GM19372 (cell line): ENCODE data around the gene BTBD17.
"Not testable (repeated sequence)": the region's sequence is repeated elsewhere in the genome, so short reads cannot be mapped to it uniquely, and the experiment has no call there.

ENCODE experiments used
- ATAC-seq: cut with Tn5 transposase; IDR thresholded peaks from one replicate; pipeline ENCODE4 v1.9.1; 2021; ENCODE audit warnings: mild to moderate bottlenecking, low read depth, moderate library complexity; ENCODE audit not compliant: unreplicated experiment

Gene BTBD17, protein sequence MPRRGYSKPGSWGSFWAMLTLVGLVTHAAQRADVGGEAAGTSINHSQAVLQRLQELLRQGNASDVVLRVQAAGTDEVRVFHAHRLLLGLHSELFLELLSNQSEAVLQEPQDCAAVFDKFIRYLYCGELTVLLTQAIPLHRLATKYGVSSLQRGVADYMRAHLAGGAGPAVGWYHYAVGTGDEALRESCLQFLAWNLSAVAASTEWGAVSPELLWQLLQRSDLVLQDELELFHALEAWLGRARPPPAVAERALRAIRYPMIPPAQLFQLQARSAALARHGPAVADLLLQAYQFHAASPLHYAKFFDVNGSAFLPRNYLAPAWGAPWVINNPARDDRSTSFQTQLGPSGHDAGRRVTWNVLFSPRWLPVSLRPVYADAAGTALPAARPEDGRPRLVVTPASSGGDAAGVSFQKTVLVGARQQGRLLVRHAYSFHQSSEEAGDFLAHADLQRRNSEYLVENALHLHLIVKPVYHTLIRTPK

DNA sequence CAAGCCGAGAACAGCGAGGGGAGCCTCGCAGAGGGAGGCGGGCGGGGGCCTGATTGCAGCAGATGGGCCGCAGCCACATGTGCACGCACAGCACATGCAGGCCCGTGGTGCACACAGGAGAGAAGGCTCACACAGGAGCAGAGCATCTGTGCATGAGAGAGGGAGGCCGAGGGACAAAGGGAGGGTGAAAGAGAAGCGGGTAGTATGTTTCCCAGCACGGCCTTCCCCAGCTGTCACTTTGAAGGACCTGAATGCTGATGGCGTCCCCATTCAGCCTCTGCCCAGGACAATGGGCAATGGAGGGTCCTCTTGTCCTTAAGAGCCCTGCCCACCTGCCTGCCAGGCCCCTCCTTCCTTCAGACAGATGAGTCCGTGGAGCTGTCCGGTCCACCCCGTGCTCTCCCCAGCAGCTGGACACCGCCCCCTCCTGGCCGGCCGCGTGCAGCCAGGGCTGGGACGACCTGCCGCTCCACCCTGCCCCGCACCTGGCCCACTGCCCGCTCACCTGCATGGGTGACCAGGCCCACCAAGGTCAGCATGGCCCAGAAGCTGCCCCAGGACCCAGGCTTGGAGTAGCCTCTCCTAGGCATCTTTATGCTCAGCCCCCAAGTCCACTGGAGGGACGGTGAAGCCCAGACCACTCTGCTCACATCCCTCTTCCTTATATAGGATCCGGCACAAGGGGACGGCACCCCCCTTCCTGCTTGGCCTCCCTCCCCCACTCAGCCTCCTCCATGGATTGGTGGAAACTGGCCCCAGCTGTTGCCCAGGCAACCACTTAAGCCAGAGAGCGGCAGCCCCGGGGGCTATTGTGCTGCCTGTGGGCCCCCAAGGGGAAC is at the start of gene BTBD17:
Gene BTBD17 (minus strand): TSS at position 639 of the 839 bp plus-strand sequence. CDS start 49 bp downstream, at position 590.
- ATAC-seq, result no peak

DNA sequence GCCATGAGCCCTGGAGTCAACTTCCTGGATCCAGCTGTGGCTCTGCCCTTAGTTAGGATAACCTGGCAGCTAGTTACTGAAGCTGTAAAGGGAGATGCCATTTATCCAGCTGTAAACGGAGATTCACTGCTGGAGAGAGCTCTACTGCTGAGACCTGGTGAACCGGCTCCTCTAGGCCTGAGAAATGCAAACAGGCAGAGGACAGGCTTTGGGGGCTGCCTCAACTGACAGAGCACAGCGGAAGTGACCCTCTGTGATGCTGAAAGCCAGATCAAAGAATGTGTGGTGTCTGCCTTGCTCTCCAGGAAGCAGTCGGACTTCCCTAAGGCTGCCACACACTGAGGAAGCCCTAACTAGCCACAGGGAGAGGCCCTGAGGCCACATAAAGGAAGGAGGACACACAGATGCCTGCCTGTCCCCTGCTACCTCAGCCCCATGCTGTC is 48.4 kb upstream of the BTBD17 start:
- ATAC-seq, result no peak

DNA sequence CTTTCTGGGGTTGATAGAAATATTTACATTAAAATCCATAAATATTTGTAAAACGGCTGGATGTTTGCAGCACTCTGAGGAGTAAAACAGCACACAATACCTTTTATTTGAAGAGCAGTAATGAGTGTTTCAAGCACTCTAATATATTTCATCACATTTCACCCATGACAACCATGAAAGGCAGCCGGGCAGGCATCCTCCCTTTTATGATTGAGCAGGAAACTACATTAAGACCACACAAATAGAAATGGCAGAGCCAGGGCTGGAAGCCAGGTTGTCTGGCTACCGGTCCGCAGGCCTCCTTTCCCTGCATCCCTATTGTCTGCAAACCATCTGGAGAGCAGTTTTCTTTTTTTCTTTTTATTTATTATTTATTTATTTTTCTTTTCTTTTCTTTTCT is 47.1 kb upstream of the BTBD17 start:
- no peak for ATAC-seq

DNA sequence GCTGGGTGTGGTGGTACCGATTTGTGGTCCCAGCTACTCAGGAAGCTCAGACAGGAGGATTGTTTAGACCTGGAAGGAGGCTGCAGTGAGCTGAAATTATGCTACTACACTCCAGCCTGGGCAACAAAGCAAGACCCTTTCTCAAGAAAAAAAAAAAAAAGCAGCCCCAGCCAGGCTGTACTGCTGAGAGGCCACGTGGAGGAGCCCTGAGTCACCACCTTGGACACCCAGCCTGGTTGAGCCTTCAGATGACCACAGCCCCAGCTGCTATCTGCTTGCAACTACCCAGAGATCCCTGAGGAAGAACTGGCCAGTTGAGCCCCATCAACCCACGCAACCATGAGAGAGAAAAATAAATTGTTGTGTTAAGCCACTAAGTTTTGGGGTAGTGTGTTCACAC is 46.6 kb upstream of the BTBD17 start:
- no peak for ATAC-seq

DNA sequence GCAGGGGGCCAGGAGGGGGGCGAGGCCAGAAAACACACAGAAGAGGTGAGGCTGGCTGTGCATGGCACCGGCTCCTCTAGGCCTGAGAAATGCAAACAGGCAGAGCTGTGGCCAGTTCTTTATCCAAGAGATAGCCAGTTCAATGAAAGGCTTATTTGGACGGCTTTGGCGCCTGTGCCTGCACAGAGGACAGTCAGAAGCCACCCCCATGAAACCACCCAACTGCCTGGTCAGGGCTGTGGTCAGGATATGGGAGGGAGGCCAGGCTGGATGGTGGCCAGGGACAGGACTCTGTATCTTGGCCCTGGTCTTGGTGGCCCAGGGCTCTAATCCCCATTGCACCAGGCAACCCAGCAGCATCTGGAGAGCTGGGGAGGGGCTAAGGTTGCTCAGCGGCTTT is 45.7 kb upstream of the BTBD17 start:
- ATAC-seq, result no peak

DNA sequence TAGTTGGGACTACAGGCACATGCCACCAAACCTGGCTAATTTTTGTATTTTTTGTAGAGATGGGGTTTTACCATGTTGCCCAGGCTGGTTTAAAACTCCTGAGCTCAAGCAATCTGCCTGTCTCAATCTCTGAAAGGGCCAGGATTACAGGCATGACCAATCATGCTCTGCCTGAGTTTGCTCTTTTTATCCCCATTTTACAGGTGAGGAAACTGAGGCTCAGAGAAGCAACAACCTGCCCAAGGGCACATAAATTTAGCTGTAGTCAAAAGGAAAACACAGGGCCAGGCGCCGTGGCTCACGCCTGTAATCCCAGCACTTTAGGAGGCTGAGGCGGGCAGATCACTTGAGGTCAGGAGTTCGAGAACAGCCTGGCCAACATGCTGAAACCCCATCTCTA is 43.6 kb upstream of the BTBD17 start:
- not testable (repeated sequence) for ATAC-seq

DNA sequence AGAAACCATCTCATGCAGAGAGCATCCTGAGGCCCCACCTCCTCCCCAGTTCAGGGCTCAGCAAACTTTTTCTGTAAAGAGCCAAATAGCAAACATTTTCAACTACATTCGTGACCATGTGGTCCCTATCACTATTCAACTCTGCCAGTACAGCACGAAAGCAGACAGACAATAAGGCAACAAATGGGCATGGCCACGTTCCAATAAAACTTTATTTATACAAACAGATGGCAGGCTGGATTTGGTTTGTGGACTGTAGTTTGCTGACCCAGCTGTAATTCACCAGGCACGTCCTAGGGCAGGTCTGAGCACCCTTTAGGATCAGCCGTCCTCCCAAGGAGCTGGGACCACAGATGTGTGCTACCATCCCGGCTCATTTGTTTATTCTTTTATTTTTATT is 43.1 kb upstream of the BTBD17 start:
- ATAC-seq, result no peak

DNA sequence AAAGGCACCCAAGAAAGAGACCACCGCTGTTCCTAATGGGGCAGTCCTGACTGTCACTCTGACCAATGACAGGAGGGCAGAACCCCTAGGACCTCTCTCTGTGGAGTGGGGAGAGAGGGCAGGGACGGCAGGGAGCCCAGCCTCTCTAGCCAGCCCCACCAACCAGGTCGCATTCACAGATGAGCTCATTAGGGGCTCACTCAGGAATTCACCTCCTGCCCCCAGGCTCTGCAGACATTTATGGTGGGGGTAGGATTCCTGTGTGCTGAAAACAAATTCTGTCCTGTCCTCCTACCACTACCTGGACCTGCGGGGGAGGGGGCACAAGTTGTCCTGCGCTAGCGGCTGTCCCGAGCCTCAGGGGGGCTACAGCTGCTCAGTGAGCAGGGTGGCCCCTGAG is 42.5 kb upstream of the BTBD17 start:
- ATAC-seq, result no peak

DNA sequence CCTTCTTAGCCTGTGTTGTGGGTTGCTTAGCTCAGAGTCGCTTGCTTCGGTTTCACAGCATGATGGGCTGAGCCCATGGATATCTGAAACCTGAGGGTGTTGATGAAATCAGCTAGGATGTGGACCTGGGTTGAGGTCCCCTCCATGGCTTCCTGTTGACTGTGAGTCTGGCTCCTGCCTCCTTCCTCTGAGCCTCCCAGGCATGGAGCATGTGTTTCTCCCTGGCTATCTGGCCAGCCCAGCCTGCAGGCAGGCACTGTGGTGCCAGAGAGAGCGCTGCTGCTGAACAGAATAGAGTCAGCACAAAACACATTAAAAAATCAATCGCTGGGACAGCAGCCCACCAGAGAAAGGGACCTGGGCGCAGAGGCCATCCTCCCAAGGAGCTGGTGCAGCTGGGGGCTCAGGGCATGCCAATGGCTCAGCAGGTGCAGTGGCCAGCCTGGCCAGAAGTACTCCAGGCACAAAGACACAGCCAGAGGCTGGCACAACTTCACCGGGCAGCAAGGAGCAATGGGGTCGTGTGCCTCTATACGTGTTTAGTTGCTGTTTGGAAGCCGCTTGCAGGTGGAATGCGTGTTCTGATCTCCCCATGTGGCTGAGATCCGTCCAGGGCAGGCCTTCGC is 42.0 kb upstream of the BTBD17 start:
- ATAC-seq, result no peak

DNA sequence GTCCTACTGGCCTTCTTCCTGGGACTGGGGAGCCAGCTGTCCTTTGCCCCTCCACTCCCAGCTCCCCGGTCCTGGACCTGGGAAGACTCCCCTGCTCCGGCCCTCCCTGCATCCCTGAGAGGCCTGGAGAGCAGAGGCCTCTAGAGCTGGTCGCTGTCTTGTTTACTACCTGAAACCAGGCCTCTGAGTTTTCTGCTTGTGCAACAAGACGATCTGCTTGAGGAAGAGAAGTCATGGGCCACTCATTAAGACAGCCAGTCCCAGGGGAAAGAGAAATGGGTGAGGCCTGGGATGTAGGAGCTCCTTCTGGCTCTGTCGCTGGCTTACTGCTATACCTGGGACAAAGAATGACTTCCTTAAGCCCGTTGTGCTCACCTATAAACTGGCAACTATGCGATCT is 40.4 kb upstream of the BTBD17 start:
- ATAC-seq, result no peak

DNA sequence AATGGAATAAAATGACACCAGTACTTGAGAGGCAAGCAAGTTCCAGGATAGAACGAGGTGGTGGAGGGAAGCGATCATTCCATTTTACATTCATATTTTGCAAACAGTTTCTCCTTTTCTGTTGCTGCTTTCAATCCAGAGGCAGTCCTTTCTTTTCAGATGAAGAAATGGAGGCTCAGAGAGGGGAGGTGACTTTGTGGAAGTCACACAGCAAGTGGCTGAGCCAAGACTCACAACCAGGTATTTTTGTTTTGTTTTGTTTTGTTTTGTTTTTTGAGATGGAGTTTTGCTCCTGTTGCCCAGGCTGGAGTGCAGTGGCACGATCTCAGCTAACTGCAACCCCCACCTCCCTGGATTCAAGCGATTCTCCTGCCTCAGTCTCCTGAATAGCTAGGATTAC is 34.9 kb upstream of the BTBD17 start:
- no peak for ATAC-seq

DNA sequence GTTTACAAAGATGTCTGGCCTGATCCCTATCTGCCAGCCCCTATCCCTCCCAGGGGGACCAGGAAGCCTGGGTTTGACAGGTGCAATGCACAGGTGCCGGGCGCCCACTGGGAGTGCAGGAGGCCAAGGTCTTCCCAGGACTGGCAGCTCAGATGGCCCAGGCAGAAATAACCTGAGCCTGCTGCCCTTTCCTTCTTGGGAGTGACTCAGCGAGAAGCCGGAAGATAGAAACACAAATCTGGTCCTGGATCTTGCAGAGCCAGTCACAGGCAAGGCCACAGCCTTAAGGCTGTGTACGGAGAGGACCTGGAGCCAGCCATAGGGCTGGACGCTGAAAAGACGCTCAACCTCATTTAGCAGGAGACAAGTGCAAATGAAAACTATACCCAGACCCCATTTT is 33.3 kb upstream of the BTBD17 start:
- no peak for ATAC-seq

DNA sequence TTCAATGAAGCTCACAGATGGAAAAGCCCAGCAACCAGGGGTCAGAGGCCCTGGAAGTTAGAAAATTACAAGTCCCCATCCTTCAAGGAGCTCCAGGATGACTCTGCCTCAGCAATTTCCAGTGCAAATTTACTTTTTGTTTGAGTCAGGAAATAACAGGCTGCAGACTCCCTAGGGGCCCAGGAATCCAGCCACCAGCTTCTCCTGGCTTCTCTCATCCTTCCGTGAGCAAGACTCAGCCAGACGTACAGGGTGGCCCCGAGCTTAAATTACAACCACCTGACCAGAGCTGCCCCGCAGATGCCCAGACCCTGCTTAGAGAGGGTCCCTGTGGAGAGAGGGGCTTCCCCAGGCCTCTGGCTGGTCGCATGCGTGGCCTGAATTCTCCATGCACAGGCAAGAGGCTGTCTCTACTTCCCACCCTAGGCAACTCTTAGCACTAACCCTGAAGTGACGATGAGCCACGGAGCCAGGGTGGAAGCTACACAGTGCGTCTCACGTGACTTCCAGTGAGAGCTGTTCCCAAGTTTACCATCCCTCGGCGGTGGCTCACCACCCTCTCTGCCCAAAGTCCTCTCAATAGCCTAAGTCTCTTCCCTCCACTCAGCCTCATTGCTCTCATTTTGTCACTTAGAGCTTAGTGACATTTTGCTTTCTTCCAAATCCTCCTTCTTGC is 32.7 kb upstream of the BTBD17 start:
- no peak for ATAC-seq

DNA sequence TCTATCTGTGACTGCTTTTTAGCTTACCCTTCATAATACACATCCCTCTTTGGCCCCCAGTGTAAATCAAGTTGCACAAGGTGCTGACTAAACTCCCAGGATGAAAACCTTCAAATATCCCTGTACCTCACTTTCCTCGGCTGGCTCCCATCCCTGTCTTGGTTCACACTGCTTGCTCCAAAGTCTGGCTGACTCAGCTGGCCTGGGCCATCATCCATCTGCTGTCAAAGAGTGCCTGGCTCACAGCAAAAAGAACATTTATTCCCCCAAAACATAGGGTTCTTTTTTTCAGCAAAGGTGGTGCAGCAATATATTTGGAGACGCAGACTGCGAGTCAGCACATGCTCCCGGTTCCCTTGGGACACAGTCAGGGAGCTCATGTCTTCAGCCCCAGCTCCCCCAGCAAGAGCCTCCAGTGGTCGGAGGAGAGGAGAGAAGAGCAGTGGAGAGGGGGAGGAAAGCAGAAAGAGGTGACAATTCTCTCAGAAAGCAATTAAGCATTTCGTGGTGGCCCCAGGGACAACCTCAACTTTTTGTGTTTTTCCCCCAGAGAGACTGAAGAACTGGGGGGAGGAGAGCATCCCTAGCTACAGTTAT is 31.8 kb upstream of the BTBD17 start:
- ATAC-seq, result no peak

DNA sequence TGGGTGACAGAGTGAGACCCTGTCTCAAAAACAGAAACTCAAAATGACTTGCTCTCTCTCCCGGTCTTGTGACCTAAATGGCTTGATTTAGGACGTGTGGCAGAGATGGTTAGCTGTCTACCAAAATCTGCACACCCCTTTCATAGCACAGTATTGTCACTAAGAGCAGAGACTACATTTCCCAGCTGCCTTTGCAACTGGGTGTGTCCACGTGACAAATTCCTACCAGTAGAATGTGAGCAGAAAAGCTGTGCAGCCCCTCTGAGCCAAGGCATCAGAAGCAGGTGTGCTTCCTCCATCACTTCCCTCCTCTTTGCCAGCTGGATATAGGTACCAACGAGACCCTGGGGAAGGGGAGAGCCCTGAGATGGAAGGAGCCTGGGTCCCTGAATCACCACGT is 31.2 kb upstream of the BTBD17 start:
- no peak for ATAC-seq

DNA sequence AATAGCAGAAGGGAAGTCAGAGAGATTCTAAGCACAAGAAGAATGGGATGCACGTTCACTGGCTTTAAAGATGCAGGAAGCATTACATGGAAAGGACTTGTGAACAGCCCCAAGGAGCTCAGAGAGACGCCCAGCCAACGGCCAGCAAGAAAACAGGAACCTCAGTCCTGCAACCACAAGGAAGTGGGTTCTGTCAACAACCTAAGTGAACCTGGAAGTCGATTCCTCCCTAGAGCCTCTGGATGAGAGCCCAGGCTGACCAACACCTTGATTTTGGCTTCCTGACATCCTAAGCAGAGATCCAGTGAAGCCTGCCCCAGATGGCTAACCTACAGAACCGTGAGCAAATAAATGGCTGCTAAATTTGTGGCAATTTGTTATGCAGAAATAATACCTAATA is 30.1 kb upstream of the BTBD17 start:
- no peak for ATAC-seq

DNA sequence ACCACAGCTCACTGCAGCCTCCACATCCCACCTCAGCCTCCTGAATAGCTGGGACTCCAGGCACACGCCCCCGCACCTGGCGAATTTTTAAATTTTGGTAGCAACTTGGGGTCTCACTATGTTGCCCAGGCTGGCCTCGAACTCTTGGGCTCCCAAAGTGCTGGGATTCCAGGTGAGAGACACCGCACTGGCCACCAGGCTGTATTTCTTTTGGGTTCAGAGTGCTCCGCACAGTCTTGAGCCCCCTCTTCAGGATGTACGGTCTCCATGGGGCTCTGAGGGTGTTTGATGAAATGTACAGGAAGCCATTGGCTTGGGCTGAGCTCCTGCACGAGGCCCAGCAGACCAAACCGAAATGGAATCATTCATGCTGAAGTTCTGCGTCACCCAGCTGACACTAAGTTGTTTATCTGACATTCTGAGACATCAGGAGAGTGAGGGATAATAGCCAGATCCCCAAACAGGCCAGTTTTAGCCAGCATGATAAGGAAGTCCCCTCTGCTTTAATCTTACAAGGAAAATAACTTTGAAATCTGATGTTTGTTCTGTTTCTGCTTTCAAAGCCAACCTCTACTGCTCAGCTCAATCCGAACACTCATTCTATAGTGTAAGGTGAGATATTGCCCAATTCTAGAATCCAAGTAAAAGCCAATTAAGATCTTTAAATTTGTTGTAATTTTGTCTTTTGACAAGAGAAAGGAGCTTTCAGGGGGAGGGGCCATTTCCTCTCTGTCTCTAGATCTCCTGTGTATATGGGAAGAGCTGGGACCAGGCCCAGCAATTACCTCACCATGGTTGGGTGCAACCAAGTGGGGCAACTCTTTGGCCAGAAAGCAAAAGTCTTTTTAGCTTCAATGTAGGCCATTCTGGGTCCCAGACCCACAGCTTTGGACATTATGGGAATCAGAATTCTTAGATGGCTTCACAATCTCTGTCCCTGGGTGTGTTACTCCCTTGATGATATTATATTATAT is 29.3 kb upstream of the BTBD17 start:
- no peak for ATAC-seq

DNA sequence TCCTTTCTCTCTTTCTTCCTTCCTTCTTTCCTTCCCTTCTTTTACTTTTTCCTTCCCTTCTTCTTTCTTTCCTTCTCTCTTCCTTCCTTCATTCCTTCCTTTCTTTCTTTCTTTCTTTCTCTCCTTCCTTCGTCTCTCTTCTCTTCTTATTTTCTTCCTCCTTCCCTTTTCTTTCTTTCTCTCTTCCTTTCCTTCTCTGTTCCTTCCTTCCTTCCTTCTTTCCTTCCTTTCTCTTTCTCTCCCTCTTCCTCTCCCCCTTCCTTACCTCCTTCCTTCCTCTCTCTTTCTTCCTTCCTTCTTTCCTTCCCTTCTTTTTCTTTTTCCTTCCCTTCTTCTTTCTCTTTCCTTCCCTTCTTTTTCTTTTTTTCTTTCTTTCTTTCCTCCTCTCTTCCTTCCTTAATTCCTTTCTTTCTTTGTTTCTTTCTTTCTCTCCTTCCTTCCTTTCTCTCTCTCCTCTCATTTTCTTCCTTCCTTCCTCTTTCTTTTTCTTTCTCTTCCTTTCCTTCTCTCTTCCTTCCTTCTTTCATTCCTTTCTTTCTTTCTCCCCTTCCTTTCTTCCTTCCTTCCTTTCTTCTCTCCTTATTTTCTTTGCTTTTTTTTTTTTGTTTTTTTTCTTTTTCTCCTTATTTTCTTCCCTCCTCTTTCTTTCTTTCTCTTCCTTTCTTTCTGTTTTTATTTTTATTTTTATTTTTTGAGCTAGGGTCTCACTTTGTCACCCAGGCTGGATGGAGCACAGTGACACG is 28.4 kb upstream of the BTBD17 start:
- no peak for ATAC-seq
